GM20431 (cell line): Measurements from ENCODE around the gene FLAD1.
"Not testable (repeated sequence)": the region's sequence is repeated elsewhere in the genome, so short reads cannot be mapped to it uniquely, and the experiment has no call there.

Source experiments
- in situ Hi-C: fragments of 300-500 bp; cut with MseI, MboI; formaldehyde crosslinking; loops from one replicate; pipeline ENCODE4 v1.15.0; 2020; ENCODE audit warnings: low sequenced_read_pairs; ENCODE audit not compliant: unreplicated experiment

The FLAD1 gene

DNA sequence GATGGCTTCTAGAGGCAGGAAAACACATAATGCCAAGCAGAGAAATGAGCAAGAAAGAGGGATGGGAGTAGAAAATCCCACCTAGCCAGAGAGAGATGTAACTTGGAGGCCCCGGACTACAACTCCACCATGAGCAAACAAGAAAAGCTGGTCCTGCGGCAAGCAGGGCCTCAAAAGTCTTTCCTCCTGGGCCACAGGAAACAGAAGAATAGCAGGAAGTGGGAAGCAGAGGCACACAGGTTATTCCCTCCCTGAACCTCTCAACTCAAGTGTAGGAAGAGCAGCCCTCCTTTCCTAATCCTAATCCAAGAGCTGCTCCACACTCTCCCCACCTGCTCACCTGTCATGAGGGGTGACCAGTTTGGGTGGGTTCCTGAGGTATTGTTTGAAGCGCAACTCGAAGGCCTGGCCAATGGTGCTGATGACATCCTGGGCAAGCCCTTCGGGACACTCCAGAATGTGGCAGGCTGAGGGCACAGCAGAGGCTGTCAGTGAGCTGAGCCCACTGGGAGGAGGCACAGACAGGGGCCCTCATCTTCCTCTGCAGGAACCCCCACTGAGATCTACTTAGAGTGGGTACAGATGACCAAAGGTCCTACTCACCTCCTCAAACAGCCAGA, 15.7 kb upstream of the FLAD1 start:
- in situ Hi-C loops: no loop called here

DNA sequence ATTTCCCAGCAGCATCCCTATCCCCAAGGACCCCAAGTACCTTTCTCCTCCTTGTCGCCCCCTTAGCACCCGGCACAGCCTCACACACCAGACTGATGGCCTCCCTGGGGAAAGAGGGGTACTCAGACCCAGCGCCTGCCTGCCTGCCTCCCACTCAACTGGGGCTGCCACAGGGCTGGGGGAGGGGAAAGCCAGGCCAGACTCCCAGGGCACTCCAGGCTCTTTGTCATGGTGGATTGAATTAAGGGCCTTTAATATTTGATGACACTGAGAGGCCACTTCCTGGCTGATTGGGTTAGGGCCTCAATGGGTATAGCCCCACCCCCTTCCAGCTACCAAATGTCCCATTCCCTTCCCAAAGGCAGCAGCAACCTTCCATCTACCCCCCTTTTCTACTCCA, 14.4 kb upstream of the FLAD1 start:
- in situ Hi-C loops: no loop called here

DNA sequence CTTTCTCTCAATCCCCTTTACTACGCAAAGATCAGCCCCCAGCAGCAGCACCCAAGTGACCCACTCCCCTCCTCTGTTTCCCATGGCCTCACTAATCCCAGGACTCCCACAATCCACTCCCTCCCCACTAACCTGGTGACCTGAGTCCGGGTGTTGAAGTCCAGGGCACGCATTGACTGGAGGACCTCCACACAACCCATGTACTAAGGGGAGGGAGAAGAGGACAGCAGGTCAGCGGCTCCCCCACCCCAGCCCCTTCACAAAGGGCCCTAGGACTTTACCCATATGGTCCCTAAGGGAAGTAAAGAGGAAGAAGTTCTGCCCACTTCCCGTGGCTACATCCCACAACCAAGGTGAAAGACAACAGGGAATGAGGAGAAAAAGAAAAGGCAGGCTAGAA, 13.9 kb upstream of the FLAD1 start:
- in situ Hi-C loops: no loop called here

DNA sequence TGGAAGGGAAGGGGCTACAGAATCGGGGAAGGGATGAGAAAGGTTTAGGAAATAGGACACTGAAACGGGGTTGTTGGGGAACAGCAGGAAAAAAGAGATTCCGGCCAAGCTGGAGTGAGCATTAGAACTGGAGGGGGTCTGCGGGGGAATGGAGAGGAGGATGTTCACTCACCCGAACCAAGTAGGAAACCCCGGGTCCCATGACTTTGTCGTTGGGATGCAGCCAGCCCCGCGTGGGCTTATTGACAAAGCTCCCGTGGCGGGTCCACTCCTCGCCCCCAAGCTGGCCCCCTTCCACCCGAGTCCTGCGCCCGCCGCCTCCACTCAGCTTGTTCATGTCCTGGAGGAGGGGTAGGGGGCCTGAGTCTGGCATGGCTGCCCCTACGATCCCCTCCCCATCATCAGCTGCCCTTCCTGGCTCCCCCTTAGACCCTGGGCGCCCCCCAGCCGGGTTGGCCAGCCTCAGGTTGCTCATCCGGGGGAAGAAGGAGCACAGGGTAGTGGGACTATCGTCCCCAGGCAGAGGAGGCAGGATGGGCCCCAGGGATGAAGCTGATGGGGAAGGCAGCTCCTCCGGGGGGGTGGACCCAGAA, 13.2 kb upstream of the FLAD1 start:
- in situ Hi-C loops: no loop called here

DNA sequence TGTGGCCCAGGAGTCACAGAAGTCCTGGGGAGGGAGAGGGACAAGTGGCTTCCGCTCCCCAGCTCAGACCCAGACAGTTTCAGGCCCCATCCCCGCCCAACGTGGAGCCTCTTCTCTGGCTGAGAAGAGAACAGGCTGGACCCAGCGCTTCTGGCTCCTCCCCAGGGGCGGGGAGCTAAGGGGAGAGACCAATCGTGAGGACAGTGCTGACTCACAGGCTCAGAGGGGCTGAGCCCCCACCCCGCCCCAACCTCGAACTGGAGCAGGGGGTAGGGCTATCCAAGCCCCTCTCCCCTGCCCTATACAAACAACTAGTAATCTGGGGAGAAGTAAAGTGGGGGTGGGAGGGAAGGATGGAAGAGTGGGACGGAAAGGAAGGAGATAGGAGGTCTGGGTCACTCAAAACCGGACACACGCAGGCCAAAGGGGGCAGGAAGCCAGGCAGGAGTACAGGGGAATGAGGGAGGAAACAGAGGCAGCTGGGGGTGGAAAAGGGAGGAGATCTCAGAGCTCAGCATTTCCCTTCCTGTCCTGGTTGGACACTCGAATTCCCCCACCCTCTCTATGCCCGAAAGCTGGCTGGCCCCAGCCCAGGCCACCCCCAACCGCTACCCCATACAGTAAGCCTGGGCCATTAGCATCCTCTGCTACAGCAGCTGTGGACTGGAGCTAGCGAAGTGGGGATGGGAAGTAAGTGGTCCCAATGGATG, 12.4 kb upstream of the FLAD1 start, which contains the start of gene SHC1:
Gene SHC1 (minus strand): TSS at position 117 of the 710 bp plus-strand sequence. CDS start 221 bp downstream, outside the sequence.
- in situ Hi-C loops: no loop called here

DNA sequence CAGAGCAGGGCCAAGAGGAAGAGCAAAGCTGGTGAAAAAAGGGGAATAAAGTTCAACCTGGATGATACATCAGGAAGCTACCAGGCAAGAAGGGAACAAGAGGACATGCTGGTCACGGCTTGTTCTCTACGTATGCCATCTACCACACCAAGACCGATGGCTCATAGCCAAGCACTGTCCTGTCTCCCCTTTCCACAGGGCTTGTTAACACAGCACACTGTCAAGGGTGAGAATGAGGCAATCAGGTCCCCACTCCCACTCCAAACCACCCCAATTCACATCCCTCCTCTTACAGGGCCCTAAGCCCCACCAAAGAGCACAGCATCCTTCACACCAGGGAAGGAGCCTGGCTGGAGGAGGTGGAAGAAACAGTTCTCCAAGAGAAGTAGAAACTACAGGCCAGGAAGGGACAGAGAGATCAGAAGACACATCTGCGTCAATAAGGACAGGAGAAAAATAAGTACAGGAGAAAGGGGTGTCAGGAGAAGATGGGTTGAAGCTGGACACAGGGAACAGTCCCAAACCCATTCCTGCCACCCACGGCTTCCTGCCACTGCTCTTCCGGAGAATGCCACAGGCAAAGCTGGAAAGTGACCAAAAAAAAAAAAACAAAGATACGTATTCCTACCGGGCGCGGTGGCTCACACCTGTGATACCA, 11.7 kb upstream of the FLAD1 start:
- in situ Hi-C loops: no loop called here

DNA sequence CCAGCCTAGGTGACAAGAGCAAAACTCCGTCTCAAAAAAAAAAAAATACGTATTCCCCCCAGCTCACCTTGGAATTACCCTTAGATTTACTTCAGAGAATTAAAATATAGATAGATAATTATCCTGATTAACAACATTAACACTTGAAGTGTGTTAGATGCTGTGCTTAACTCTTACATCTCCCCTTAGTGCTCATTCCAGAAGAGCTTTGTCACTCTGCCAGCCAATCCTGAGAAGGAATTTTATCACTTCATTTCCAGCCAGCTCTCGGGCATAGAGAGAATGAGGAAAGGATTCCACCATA, 11.0 kb upstream of the FLAD1 start:
- in situ Hi-C loops: no loop called here

DNA sequence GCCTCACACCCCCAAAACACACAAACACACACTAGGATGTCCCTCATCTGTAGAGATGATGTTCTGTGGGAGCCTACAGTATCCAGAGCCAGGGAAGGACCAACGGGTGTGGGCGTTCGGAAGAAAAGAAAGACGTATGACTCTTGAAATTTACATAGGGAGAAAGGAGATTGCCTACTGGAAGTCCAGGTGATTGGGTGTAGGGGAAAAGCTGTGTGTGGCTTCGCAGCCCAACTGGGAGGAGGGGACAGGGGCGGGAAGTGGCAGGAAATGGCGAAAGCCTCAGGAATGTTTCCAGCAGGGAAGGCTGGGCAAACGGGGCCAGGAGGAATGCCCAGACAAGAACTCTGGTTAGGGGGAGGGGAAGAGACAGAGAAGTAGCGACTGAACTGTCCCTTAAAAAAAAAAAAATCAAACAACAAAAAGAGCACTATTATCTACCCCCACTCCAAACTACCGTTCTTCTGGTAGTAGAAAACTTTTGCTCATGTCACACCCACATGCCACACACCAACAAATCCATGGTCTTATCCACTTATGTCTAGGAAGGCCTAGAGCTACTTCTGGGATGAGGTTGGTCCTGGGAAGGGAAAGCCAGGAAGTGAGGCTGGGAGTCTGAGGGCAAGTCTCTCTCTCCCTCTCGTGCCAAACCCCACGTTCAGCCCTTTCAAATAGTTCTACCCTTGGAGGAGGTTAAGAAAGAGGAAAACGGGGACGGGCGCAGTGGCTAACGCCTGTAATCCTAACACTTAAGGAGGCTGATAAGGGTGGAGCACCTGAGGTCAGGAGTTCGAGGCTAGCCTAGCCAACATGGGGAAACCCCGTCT, 10.4 kb upstream of the FLAD1 start:
- in situ Hi-C loops: no loop called here

DNA sequence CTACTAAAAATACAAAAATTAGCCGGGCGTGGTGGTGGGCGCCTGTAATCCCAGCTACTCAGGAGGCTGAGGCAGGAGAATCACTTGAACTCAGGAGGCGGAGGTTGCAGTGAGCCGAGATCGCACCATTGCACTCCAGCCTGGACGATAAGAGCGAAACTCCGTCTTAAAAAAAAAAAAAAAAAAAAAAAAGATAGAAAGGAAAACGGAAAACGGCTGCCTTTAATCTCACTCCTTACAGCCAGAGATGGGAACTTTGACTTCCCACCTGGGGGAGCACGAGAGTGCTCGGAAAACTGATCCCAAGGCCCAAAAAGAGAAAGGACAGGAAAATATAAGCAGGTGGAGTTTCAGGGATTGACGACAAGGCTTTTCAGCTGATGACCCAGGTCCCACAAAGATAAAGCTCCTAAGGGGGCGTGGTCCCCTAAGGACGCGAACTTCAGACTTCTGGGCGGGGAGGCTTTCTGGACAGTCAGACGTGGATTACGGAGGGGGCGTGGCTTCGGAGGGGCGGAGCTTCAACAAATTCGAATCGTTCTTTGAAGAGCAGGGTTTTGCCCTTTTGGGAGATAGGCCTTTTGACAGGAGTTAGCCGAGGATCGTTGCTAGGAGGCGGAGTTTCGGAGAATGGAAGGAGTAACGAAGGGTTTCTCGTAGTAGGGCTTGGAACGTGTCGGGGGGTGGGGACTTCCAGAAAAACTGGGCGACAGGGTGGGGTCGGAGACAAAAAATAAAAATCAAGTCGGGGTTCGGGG, 9.6 kb upstream of the FLAD1 start:
- in situ Hi-C loops: no loop called here

DNA sequence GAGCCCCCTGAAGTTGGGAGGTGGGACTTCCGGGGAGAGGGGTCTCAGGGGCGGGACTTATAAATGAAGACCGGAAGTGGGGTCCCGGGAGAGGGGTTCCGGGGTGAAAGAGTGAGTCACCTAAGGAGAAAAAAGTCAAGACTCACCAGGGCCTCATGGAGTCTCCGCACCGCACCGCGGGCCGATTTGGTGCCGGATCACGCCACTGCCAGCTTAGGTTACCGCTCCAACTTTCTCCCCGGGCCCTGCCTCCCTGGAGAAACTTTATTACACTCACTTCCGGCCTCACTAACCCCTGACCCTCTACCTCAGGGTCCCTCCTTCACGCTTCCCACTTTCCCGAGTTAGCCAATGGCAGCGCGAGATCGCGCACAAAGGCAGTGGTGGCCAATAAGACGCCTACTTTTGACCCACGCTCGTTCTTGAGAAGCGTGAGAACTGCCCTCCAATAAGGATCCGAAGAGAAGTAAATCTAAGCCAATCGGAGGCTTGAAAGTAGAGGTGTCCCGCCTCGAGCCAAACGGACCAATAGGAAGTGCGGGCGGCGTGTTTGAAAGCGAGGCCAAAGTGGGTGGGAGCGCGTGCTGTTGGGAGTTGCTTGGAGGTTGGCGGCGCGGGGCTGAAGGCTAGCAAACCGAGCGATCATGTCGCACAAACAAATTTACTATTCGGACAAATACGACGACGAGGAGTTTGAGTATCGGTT, 8.9 kb upstream of the FLAD1 start, which contains the start of gene CKS1B:
Gene CKS1B (plus strand): TSS at position 580 of the 706 bp plus-strand sequence. CDS start 65 bp downstream, at position 645.
- in situ Hi-C loops: no loop called here

DNA sequence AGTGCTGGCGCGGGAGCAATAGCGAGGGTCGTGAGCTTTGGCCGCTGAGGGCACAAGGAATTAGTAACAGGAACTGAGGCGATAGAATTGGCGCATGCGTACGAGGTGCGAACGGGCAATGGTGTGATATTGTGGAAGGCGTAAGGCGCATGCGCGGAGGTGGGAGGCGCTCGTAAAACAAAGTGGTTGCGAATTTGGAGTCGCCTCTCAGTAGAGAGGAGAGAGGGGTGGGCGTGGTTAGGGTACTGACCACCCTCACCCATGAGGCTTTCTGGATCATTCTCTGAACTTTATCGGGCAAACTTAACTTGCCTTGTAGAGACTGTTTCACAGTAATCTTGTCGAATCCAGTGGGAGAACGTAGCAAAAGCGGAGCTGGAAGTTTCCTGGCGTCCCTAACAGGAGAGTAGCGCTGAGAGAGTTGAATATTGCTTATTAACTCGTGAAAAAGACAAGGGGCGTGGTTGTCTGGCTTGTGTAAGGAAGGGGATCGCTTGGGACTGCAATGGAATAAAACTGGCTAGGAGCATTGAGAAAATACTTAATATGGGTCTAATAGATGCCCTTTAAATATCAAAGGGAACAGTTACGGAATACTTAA, 8.2 kb upstream of the FLAD1 start:
- in situ Hi-C loops: no loop called here

DNA sequence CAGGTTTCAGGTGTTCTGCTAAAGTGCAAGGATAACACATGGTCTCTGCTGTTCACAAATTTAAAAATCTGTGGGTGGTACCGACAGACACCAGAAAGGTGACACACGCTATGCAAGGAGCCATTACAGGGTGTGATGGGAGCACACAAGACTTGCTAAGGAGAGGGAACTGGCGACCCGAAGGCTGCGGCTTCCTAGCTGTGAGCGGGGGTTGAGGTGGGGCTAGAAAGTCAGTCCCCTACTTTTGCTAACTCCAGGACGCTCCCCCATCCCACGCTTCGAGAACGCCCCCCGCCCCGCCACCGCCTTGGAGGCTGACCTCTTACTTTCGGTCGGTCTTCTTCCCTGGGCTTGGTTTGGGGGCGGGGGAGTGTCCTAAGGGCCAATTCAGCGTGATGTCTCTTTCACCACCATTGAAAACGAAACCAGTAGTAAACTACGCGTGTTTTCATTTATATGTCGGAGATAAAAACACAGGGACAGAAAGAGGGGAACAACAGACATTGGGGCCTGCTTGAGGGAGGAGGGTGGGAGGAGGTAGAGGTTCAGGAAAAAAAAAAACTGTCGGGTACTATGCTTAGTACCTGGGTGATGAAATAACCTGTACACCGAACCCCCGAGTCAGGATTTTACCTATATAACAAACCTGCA, 7.6 kb upstream of the FLAD1 start:
- in situ Hi-C loops: no loop called here

DNA sequence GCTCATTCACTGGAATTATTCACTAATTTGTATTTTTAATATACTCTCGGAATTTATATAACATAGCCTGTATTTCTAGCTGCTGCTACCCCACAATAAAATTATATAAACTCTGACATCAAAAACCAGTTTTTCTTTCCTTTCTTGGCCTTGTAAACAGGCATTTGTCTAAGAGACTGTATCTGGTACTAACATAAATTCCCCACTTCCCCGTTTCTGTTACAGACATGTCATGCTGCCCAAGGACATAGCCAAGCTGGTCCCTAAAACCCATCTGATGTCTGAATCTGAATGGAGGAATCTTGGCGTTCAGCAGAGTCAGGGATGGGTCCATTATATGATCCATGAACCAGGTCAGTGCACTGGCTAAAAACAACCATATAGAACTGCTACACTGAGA, 5.4 kb upstream of the FLAD1 start:
- in situ Hi-C loops: not testable (repeated sequence)

DNA sequence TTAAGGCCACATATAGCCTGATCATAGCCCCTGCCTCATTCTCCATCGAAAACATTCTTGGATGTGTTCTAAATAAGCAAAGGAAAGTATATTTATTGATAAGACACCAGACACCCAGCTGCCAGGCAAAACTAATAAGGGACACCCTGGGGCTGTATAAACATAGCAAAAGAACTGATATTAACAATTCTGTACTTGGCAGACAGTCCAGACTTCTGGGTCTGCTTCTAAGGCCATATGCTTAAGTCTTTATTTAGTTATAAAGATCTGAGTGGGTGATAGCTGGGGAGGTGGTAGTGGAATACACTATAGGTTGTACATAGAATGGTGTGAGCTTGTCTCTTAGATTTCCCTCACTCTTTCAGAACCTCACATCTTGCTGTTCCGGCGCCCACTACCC, 4.8 kb upstream of the FLAD1 start:
- in situ Hi-C loops: no loop called here

DNA sequence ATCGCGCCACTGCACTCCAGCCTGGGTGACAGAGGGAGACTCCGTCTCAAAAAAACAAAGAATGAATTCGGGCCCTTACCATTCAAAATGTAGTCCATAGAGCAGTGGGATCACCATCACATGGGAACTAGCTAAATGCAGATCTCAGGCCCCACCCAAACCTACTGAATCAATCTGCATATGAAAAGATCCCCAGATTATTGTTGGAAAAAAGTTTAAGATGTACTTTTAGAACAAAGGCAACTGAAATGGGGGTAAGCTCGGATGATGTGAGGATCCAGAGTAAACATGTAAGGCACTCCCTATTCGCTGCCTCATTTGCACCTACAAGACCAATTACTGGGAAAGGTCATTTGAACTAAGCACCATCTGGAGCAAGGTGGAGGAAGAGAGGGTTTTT, 803 bp upstream of the FLAD1 start:
- in situ Hi-C loops: no loop called here

DNA sequence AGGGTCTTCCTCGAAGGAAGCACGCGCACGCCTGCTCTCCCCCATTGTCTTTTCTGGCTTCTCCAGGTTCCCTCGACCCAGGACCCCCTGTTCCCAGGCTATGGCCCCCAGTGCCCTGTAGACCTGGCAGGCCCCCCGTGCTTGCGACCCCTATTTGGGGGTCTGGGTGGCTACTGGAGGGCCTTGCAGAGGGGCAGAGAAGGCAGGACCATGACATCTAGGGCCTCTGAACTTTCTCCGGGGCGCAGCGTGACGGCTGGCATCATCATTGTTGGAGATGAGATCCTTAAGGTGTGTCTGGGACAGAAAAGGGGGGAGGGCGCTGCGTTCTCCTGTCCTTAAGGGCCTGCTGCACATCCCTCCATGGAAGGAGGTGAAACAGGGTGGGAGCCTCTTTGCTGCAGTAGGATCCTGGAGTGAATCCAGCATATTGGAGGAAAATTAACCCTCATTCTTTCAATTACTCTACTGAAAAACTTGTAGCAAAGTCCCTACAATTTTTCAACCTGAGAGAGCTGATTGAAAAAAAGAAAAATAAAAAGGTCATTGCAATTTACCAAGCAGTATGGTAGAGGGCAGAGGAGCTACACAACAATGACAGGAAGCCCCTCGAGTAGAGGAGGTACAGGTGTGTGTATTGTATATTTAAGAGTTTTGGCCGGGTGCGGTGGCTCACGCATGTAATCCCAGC, 777 bp downstream of the FLAD1 start:
- in situ Hi-C loops: no loop called here

DNA sequence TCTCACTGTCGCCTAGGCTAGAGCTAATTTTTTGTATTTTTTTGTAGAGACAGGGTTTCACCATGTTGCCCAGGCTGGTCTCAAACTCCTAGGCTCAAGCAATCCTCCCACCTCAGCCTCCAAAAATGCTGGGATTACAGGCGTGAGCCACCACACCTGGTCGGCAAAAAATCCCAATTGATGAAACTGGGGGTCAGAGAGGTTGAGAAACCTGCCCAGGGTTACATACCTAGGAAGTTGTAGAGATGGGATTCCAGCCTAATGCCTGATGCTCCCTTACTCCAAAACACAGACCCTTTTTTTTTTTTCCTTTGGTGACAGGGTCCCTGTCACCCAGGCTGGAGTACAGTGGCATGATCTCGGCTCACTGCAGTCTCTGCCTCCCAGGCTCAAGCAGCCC, 3.6 kb downstream of the FLAD1 start:
- in situ Hi-C loops: not testable (repeated sequence)

DNA sequence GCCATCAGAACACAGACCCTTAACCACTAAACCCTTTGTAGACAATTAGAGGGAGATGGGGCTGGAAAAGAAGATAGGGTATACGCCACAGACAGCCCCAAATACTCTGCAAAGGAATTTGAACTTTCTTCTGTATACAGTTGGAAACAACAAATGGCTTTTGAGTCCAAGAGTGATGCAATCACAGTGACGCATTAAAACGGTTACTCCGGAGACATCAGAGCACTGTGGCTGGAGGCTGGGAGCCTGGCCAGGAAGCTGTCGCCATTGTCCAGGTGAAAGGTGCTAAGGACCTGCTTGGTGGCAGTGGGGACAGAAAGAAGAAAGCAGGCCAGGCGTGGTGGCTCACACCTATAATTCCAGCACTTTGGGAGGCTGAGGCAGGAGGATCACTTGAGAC, 4.2 kb downstream of the FLAD1 start:
- in situ Hi-C loops: no loop called here
